GM12864 (cell line): ENCODE measurements around the gene NPC1.

Source experiments
- DNase-seq: peaks from one replicate; pipeline ENCODE4 v3.0.0-alpha.2; 2011; ENCODE audit warnings: low read depth
- H3K4me3 ChIP-seq: 2 replicates; pipeline ENCODE4 v1.5.1; 2011; ENCODE audit warnings: mild to moderate bottlenecking, low read depth, low read length, control low read depth
- TF ChIP-seq, protein P1 (sequence below): IDR thresholded peaks from 2 replicates; pipeline ENCODE4 v1.5.1; 2011; ENCODE audit warnings: low read depth, mild to moderate bottlenecking, moderate library complexity, low read length, control low read depth, inconsistent platforms; ENCODE audit errors: missing control alignments

The NPC1 gene

DNA sequence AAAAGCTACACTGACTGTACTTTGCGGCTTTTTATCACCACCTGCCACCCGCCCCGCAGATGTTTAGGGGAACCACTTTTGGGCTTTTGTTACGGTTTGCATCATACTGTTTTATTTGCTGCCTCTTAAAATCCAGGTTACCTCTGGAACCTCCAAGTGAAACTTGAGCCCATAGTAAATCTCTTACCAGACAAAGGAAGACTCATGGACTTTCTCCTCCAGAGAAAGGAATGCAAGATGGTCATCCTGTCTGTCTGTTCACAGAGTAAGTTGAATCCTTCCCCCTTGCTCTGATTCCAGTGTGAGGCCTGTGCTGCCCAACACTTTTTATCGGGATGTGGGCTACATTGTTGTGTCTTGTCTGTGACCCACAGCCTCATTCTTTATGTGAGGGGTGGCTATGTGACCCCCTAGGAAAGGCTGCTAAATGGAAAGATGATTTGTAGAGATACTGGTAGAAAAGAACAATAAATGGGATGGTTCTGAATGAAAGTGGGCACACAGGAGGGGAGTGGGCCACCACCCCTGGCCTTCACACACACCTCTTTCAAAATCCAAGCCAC lies 59.7 kb downstream of the NPC1 start:
- no peak overlapping the region for H3K4me3 ChIP-seq
- TF ChIP-seq, protein P1, sequence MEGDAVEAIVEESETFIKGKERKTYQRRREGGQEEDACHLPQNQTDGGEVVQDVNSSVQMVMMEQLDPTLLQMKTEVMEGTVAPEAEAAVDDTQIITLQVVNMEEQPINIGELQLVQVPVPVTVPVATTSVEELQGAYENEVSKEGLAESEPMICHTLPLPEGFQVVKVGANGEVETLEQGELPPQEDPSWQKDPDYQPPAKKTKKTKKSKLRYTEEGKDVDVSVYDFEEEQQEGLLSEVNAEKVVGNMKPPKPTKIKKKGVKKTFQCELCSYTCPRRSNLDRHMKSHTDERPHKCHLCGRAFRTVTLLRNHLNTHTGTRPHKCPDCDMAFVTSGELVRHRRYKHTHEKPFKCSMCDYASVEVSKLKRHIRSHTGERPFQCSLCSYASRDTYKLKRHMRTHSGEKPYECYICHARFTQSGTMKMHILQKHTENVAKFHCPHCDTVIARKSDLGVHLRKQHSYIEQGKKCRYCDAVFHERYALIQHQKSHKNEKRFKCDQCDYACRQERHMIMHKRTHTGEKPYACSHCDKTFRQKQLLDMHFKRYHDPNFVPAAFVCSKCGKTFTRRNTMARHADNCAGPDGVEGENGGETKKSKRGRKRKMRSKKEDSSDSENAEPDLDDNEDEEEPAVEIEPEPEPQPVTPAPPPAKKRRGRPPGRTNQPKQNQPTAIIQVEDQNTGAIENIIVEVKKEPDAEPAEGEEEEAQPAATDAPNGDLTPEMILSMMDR: no peak
- DNase-seq: no peak

DNA sequence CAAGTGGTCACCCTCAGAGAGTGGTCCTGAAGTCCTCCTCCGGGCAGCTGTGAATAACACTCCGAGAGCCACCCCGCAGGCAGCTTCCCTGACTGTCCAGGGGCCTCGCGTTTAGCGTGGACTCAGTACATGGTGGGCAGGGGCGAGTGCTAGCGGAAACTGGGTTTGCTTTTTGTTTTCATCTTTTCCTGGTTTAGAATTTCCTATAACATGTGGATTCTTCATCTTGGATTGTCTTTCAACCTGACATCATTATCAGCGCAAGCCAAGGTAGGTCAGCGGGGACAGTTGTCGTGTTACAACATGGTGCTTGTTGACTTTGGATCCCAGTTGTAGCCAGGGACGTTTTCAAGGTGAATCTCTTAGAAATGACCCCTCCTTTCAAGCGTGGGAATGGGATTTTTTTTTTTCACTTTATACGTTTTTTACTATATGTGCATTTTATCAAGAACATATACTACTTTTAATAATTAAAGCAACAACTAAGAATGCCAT lies 62.0 kb downstream of the NPC1 start:
- TF ChIP-seq, protein P1: no peak
- no peak for DNase-seq
- H3K4me3 ChIP-seq: no peak overlapping the region

DNA sequence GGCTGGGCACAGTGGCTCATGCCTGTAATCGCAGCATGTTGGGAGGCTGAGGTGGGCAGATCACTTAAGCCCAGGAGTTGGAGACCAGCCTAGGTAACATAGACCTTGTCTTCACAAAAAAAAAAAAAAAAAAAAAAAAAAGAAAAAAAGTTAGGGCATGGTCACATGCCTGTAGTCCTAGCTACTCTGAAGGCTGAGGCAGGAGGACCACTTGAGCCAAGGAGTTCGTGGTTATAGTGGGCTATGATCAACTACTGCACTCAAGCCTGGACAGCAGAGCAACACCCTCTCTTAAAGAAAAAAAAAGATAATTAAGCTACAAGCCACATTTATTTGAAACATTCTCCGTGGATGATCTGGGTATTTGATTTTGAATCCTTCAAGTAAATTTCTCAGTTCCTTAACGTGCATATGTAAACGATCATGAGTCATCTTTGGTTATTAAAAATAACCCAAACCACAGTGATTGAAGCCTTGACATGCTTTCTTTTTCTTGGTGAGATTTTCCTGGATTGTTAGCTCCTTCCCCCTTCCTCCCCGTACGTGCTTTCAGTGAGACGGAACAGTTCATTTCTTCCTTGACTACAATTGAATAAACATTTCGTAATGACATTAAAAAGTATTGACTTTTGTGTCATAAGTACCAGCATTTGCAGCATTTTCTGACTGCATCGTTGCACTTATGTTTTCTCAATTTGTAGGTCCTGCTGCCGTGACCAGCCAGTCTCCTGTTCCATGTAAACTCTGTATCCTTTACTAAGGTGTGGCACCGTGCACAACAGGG lies 62.7 kb downstream of the NPC1 start:
- DNase-seq: no peak
- H3K4me3 ChIP-seq: no peak overlapping the region
- TF ChIP-seq, protein P1: no peak

DNA sequence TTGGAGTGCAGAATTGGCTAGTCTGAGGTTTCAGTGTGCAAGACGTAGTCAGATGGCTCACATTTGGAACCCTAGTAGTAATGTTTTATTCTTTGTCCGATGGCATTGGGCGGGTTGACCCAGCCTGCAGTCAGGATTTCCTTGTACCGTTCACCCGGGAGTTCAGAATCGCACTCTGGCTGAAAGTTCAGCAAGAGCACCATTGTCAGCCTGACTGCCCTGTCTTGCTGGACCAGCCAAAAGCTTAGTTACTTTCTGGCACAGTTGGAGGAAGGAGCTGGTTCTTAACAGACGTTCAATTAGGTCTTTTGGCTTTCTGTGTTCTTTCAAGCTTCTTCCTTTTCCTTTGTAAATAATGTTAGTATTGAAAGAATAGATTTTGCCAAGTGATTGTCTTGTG lies 64.4 kb downstream of the NPC1 start:
- TF ChIP-seq, protein P1: no peak
- DNase-seq: no peak
- H3K4me3 ChIP-seq: no peak overlapping the region

DNA sequence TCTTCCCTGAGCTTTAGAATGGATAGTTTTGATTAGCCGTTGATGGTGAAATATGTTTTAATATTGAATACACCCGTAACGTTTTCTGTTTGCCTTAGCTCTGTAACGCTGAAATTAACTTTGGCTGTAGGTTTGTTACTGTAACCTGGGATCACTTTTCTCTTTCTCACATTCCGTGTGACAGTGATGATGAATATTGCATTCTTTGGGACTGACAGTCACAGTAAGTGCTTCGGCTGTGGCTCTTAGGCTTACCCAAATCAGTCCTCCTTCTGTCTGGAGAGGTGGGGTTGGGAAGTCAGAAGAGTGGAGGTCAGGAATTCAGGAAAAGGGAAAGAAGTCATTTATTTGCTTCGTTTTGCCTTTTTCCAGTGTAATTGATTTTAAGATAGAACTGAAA lies 65.0 kb downstream of the NPC1 start:
- DNase-seq: no peak
- TF ChIP-seq, protein P1: no peak
- no peak overlapping the region for H3K4me3 ChIP-seq

DNA sequence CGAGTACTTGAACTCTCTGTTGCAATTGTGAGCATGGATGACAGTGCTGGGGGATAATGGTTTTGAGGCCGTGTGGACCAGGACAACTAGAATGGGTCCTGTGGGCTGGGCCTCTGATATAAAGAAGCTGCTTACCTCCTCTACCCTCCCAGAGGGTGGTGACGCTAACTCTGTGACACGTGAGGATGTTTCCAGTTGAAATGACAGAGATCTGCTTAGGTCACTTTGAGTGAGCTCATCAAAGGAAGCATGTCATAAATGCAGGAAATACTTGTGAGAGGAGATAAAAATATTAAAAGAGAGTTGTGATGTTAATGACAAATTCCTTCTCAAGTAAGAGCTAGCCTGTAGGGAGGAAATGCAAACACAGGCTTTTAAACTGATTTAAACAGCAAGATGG lies 66.6 kb downstream of the NPC1 start:
- TF ChIP-seq, protein P1: no peak
- no peak for DNase-seq
- no peak overlapping the region for H3K4me3 ChIP-seq
